GM15510 (cell line): ENCODE measurements around the gene CYLC2.

Source experiments
- POLR2A ChIP-seq: IDR thresholded peaks from 3 replicates; pipeline ENCODE4 v1.6.1; 2011; ENCODE audit warnings: borderline replicate concordance; ENCODE audit not compliant: insufficient read length; ENCODE audit errors: extremely low read depth

The CYLC2 gene, protein sequence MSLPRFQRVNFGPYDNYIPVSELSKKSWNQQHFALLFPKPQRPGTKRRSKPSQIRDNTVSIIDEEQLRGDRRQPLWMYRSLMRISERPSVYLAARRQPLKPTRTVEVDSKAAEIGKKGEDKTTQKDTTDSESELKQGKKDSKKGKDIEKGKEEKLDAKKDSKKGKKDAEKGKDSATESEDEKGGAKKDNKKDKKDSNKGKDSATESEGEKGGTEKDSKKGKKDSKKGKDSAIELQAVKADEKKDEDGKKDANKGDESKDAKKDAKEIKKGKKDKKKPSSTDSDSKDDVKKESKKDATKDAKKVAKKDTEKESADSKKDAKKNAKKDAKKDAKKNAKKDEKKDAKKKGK

DNA sequence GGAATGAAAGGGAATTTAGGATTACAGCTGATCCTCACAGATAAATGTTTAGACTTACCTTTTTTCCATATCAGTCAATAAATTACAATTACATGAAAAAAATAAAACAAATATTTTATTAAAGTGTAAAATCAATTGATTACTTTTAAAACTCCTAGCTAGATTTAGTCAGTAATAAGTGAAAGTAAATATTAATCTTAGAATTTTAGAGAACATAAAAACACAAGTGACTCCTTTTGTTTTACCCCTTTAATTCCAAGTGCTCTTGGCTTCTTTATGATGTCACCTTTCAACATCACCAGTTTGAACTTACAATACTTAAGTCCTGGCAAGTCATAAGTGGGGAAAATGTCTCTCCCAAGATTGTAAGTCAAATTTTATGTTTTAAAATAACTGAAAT, at the start of gene CYLC2:
Gene CYLC2 (plus strand): TSS at position 301 of the 400 bp plus-strand sequence. CDS start 48 bp downstream, at position 349.
- no peak for TF ChIP-seq POLR2A

DNA sequence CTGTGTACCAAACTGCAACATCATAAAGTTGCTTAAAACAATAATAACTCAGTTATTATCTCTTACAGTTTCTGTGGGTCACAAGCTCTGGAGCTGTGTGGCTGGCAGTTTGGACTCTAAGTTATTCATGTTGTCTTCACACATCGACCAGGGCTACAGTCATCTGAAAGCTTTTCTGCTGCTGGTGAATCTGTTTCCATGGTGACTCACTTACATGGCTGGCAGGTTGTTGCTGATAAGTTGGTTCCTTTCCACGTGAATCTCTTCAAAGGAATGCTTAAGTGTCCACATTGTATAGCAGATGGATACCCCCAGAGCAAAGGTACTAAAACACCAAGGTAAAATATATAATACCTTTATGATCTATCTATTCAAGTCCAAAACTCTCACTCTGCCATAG, 44.8 kb upstream of the CYLC2 start:
- no peak for TF ChIP-seq POLR2A

DNA sequence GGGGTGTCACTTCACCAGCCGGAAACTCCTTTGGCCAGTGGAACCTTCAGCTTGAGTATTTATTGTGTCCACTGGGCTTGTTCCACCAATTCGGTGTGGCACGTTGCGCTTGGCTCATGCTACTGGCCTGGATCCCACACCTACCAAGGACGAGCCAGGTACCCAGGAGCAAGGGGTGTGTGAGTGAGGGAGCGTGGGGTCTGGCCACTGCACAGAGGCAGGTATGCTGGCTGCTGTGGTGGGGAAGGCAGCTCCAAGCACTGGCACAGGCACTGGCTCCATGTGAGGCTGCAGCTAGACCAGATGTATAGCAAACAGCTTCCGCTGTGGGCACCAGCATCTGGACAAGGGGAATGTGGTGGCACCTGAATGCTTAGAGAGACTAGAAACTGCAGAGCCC, 28.1 kb upstream of the CYLC2 start:
- TF ChIP-seq POLR2A = no peak

DNA sequence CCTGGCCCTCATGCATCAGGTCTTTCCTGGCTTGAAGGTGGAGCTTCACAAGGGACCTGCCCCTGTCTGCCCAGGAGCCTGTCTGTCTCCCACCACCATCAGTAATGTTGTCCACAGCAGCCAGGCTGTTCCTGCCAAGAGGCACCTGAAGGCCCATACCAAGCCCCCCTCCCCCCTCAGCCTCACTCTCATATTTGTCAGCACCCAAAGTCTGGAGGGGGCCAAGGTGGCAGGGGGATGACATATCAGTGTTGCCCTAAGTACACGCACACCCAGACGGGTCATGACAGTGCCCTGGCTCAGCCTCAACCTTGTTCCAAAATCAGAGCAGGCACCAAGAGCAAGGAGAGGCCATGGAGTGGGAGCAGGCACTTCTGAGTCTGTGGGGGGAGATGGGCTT, 27.2 kb upstream of the CYLC2 start:
- TF ChIP-seq POLR2A = no peak

DNA sequence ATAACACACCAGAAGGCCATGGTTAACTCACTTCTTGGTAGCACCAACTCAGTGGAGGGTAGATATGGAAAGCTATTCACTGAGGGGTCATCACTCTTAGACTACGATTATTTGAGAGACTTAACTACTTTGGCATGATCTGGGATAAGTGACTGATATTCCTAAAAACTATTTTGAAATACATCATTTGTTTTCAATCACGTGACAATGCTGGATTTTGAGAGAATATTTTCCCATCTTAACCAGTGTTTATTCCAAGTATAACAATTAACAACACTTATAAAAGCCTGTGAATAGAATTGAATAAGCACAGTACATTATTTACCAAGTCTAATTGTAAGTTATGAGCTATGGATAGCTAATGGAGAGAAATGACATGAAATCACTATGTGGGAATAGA, 22.4 kb upstream of the CYLC2 start:
- TF ChIP-seq POLR2A = no peak

DNA sequence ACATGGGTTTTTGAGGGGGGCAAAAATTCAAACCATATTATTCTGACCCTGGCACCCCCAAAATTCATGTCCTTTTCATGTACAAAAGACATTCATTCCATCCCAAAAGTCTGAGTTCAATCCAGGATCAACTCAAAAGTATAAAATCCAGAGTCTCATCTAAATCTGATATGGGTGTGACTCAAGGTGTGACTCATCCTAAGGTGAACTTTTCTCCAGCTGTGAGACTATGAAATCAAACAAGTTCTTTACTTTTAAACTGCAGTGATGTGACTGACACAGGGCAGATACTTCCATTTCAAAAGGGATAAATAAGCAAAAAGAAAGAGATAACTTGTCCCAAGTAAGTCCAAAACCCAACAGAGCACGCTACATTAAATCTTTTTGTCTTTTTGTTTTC, 20.6 kb upstream of the CYLC2 start:
- no peak for TF ChIP-seq POLR2A

DNA sequence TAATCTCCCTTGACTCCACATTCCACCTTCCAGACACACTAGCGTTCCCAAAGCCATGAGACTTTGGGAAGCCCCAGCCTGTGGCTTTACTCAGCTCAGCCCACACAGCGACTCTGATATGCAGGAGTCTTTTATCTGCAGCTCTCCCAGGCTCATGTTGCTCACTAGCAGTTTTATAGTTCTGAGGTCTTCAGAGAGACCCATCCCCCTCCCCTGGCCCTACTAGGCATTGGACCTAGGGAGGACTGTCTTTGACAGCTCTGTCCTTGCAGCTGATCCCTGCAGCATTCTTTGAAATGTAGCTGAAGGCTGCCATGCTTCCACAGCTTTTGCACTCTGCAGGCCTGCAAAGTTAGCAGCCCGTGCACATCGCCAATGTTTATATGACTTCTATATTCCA, 19.9 kb upstream of the CYLC2 start:
- TF ChIP-seq POLR2A = no peak

DNA sequence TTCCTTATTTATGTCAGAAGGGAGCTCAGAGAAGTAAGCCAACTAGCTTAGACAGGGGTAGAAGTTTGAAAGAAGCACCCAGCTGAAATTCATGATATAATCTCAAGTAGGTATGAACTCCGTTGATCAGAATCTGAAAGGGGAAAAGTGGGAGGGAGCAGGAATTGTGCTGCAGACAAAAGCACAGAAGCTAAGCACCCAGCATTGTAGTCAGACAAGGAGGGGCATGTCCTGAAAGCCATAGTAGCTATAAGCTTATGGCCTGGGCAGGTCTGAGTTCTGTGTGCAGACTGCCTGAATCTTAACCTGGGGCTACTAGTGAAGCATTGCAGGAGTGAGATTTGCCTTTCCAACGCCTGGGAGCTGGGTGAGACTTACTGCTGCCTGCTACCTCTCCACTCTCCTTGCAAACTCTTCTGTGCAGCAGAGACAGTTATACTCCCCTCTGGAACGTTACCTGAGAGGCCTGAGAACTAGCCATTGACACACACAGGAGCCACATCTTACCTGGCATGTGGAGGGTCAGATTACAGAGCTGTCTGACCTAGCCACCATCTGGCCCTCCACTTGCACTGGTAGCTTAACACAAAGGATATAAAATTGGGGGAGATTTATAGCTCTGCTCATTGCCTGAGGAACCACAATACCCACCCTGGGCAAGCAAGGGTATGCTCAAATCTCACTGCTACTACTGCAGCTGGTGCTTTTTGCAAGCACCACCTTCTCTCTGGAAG, 9.8 kb upstream of the CYLC2 start:
- no peak for TF ChIP-seq POLR2A

DNA sequence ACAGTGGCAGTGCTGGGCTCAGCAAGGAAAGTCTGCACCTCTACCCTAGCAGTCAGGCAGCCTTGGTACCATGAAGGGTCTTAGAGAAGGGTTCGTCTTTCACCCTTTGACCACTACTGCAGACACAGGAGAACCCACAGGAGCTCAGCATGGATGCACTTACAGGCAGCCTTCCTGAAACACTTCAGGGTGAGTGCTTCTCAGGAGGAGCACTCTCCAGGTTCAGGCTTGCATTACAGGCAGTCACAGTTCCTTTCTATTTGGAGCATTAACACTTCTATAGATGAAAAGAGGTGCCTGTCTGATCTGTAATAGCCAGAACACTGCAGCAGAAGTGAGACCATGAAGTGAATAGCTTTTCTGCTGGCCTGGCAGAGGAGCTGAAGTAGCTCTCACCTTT, 8.7 kb upstream of the CYLC2 start:
- TF ChIP-seq POLR2A = no peak

DNA sequence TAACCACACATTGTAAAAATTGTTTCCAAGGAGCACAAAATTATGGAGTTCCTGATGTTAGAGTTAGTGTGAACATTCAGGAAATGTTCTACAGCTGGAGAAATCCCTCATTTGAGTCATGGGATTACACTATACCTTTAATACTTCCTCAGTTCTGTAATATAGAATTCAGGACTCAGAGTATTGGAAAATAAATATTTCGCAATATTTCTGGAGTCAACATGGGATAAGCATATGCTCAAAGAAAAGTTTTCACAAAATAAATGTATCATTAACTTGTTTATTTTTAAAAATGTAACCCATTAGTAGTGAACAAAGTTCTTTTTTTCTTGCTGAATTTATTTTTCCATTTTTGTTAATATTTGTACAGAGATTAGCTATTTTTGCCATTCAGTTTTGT, 8.6 kb downstream of the CYLC2 start:
- TF ChIP-seq POLR2A = no peak

DNA sequence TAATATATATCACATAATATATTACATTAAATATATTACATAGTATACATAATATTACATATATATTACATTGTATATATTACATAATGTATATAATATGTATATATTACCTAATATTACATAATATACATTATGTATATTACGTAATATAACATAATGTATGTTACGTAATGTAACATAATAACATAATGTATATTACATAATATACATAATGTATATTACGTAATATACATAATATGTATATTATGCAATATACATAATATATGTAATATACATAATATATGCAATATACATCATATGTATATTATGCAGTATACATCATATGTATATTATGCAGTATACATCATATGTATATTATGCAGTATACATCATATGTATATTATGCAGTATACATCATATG, 19.1 kb downstream of the CYLC2 start:
- no peak for TF ChIP-seq POLR2A

DNA sequence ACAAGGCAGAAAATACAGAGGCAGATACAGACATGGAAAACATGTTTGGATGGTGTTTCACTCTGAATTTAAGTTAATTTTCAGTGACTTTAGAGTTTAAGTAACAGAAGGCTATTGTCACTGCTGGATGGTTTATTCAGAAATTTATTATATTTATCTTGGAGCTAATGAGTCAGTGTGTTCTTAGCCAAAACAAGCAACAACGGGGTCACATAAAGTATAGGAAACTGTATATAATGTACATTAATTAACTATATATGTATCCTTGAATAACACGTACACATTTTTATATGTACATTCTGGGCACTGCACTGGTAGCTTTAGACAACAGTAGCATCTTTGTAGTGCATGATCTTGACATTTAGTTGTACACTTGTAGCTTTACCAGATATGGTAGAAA, 30.7 kb downstream of the CYLC2 start:
- TF ChIP-seq POLR2A = no peak

DNA sequence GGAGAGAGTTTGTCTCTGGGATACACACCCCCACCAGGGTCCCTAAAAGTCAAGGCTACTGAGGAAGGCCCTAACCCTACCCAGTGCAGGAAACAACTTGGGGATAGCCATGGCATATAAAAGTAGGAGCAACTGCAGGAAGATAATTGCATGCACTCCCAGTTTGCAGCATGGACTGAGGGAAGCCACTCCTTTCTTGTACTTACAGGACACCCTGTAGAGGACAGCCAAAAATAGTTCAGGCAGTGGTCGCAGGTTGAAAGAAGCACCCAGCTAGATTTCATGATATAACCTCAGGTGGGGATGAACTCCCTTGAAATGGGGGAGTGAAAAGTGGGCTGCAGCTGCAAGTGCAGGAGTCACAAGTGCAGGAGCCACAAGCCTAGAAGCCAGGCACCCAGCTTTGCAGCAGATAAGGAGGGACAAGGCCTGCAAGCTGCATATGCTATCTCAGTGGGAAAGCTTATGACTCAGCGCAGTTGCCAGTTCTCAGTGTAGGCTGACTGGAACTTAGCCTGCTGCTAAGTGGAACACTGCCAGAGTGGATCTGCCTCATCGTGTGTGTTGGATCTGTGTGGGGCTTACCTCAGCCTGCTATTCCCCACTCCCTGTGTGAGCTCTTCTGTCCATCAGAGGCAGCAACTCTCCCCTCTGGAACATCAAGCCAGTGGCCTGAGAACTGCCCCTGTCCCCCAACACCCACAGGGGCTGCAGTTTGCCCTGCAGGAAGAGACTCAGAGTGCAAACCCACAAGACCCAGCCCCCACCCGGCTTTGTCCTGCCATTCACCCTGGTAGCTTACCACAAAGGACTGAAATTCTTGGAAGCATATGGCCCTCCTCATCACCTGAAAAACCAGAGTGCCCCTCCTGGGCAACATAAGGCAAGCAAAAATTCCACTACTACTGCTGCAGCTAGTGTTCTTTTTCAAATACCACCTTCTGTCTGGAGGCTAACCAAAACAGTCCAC, 42.7 kb downstream of the CYLC2 start:
- TF ChIP-seq POLR2A = no peak

DNA sequence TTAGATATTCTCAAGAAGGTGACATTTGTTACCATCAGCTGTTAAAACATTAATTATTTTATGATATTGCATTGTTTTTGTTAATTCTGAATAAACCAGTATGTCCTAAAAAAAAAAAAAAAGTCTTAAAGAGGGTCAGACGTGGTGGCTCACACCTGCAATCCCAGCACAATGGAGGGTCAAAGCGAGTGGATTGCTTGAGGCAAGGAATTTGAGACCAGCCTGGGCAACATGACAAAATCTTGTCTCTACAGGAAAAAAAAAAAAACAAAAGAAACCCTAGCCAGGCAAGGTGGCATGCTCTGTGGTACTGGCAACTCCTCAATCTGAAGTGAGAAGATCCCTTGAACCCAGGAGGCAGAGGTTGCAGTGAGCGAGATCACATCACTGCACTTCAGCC, 46.8 kb downstream of the CYLC2 start:
- TF ChIP-seq POLR2A = no peak
